ENCODE results near the gene ITK.

ITK gene

GRCh38 chr5:157303667-157304327, 123.2 kb downstream of the ITK start:
- TF ChIP-seq TCF12 (IDR thresholded peaks at IDR 0.05; ENCODE audit: low read depth) (no peak), YY1 (IDR thresholded peaks at IDR 0.05; ENCODE audit: low read depth) (no peak), RAD21 (IDR thresholded peaks at IDR 0.05; ENCODE audit: low read depth) (no peak), USF1 (IDR thresholded peaks at IDR 0.05) (no peak), EGR1 (IDR thresholded peaks at IDR 0.05) (no peak), ZBTB7A (IDR thresholded peaks at IDR 0.05; ENCODE audit: low read depth) (no peak), TAF1 (IDR thresholded peaks at IDR 0.05; ENCODE audit: low read depth) (no peak), NFIC (IDR thresholded peaks at IDR 0.05) (no peak)

All from Ishikawa (cell line).